ENCODE results near the gene CD7. TPM values are rescaled to one million over a fixed set of nuclear protein-coding genes. Genes with fewer than 3 reads are reported as not detected.
A peak's percentile ranks its signal among the peaks of the same experiment; 100 is the strongest.

The CD7 gene
- total RNA-seq, 1 donor from 2014 or later, result 0.27 TPM

- DNase-seq, result no peak
- Mint-ChIP-seq H3K36me3 (ENCODE audit: unreplicated experiment) (peaks cover 5% of the 10 kb centered on the region), H3K4me1 (ENCODE audit: low read depth, unreplicated experiment) (peaks cover 17% of the 10 kb centered on the region), H3K4me3 (ENCODE audit: unreplicated experiment) (peak overlapping the region; percentile 60), H3K27me3 (ENCODE audit: unreplicated experiment) (peaks cover 5% of the 10 kb centered on the region), H3K27ac (ENCODE audit: unreplicated experiment) (peak overlapping the region; percentile 38), H3K9me3 (ENCODE audit: unreplicated experiment) (peaks cover 11% of the 10 kb centered on the region)
- no peak for TF ChIP-seq CTCF (IDR thresholded peaks at IDR 0.05; ENCODE audit: partially characterized antibody, unreplicated experiment)
Measured at GRCh38 chr17:82275326-82275725, 42.1 kb downstream of the CD7 start.

GRCh38 chr17:82274134-82275020 is 43.0 kb downstream of the CD7 start:
- H3K9me3 Mint-ChIP-seq (ENCODE audit: unreplicated experiment), result peaks cover 12% of the 10 kb centered on the region
- no peak for TF ChIP-seq CTCF (IDR thresholded peaks at IDR 0.05; ENCODE audit: partially characterized antibody, unreplicated experiment)
- peaks cover 5% of the 10 kb centered on the region for H3K27me3 Mint-ChIP-seq (ENCODE audit: unreplicated experiment)
- peaks cover 26% of the 10 kb centered on the region for H3K4me1 Mint-ChIP-seq (ENCODE audit: low read depth, unreplicated experiment)
- peak overlapping the region; percentile 78 for H3K4me3 Mint-ChIP-seq (ENCODE audit: unreplicated experiment)
- H3K36me3 Mint-ChIP-seq (ENCODE audit: unreplicated experiment), result peaks cover 5% of the 10 kb centered on the region
- H3K27ac Mint-ChIP-seq (ENCODE audit: unreplicated experiment), result no peak overlapping the region
- no peak for DNase-seq

DNA sequence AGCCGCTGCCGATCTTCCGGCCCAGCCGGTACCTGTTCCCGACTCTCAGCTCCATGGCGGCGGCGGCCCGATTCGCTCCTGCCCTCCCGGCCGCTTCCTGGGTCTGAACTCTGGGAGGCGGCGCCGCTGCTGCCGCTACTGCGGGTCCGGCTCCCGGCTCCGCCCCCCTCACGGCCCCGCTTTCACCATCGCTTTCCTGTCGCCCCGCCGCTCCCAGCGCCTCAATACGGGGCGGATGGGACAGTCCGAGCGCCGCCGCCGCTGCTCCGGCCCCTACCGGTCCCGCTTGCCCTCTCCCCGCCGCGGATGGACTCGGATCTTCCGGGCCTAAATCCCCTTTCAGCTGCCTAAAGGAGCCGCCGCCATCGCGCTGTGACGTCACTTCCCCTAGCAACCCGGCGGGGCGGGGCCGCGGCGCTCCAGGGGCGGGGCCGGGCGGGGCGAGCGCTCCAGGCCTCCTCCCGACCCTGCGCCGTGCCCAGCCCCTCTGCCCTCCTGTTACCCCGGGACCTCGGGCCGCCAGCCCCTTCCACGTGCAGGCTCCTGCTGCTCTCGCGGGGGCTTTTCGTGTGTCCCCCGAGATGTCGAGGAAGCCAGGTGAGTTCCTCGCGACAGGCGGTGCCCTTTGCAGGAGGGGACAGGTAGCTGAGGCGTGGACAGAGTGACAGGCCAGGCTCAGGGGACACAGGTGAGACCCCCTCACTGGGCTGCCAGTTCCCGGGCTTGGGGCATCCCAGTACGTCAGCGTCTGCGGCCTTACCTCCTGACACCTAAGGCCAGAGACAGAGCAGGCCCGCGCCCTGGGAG is 43.9 kb downstream of the CD7 start, which contains the start of gene CSNK1D:
CSNK1D (minus strand) TSS at position 374 of the 807 bp plus-strand sequence; CDS start at position 55, 319 bp downstream.
- Mint-ChIP-seq H3K36me3 (ENCODE audit: unreplicated experiment) (peaks cover 5% of the 10 kb centered on the region), H3K4me1 (ENCODE audit: low read depth, unreplicated experiment) (peaks cover 29% of the 10 kb centered on the region), H3K27me3 (ENCODE audit: unreplicated experiment) (peaks cover 5% of the 10 kb centered on the region), H3K4me3 (ENCODE audit: unreplicated experiment) (peak within 1 kb of the TSS; percentile 100), H3K27ac (ENCODE audit: unreplicated experiment) (peak within 1 kb of the TSS; percentile 99), H3K9me3 (ENCODE audit: unreplicated experiment) (peaks cover 12% of the 10 kb centered on the region)
- peak; percentile 96 for DNase-seq
- TF ChIP-seq CTCF (IDR thresholded peaks at IDR 0.05; ENCODE audit: partially characterized antibody, unreplicated experiment), result no peak

- Mint-ChIP-seq H3K9me3 (ENCODE audit: unreplicated experiment) (peaks cover 12% of the 10 kb centered on the region), H3K27me3 (ENCODE audit: unreplicated experiment) (peaks cover 5% of the 10 kb centered on the region), H3K4me3 (ENCODE audit: unreplicated experiment) (peak overlapping the region; percentile 100), H3K4me1 (ENCODE audit: low read depth, unreplicated experiment) (peaks cover 29% of the 10 kb centered on the region), H3K36me3 (ENCODE audit: unreplicated experiment) (peaks cover 5% of the 10 kb centered on the region), H3K27ac (ENCODE audit: unreplicated experiment) (peak overlapping the region; percentile 99)
- DNase-seq, result peak; percentile 77
- no peak for TF ChIP-seq CTCF (IDR thresholded peaks at IDR 0.05; ENCODE audit: partially characterized antibody, unreplicated experiment)
Measured at GRCh38 chr17:82272495-82273326, 44.7 kb downstream of the CD7 start.
